Measurements from ENCODE around the gene PRR29.

PRR29 gene

DNA sequence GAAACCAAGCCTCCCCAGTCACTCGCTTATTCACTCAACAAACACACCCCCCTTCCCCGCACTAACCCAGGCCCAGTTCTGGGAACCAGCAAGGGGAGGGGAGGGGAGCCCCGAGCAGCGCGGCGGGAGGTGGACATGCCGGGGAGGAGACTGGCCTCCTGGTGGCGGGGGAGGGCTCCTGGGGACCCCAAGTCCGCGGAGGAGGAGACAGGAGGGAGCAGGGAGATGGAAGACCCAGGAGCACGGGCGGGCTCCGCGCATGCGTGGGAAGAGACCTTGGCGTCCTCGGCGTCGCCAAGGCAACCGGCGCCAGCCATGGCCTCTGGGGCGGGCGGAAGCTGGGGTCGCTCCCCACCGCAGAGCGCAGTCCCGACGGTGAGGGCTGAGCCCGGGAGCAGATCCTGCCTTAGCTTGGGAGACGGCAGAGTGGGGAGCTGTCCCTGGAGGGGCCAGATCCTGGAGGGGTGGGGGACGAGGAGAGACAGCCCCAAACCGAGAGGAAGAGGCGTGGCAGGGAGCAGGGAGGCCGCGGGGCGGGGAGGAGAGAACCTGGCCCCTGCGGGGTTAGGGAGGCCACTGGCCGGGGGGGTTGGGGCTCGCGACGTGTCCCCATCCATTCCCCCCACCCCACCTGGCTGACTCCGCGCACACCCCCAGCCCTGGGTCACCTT is at the start of gene PRR29:
PRR29 (plus strand) TSS at position 302 of the 671 bp plus-strand sequence; CDS start at position 316, 14 bp downstream.
- no peak for TF ChIP-seq POLR2AphosphoS5 (IDR thresholded peaks at IDR 0.05; ENCODE audit: borderline replicate concordance, low read depth, low read length)
- no peak for TF ChIP-seq EZH2 (IDR thresholded peaks at IDR 0.05)
- TF ChIP-seq FOXP2 (optimal IDR thresholded peaks at IDR 0.05; ENCODE audit: control extremely low read depth, extremely low read length, insufficient read depth), result no peak
- no peak for DNase-seq (ENCODE audit: low read depth, low spot score)
- H3K27ac ChIP-seq, result no peak within 1 kb of the TSS
- H3K4me3 ChIP-seq, result peak within 1 kb of the TSS; percentile 89
- H3K36me3 ChIP-seq (ENCODE audit: insufficient read depth, low read length), result no peaks in the 10 kb centered on the region
- H3K9ac ChIP-seq (ENCODE audit: insufficient read length), result no peak within 1 kb of the TSS
- H3K9me3 ChIP-seq (ENCODE audit: low read depth, low read length), result no peaks in the 10 kb centered on the region

DNA sequence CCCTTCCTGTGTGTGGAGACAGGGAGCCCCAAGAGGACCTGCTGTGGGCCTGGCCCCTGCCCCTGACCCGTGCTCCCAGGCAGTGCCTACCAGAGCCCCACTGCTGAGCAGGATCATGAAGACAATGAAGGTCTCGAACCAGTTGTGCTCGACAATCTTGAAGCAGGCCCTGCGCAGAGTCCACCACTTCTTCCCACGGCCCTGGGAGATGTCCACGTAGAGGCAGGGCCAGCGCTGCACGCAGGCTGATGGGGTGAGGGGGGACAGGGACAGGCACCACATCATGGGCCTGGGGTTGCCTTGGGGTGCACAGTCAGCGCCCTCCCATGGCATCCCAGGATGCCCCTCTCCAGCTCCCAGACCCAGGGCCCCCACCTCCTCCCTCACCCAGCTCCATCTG is 49.6 kb upstream of the PRR29 start:
- Histone ChIP-seq H3K36me3 (ENCODE audit: insufficient read depth, low read length) (no peaks in the 10 kb centered on the region), H3K9me3 (ENCODE audit: low read depth, low read length) (no peaks in the 10 kb centered on the region), H3K4me3 (no peak overlapping the region), H3K9ac (ENCODE audit: insufficient read length) (no peak overlapping the region), H3K27ac (no peak overlapping the region)
- TF ChIP-seq FOXP2 (optimal IDR thresholded peaks at IDR 0.05; ENCODE audit: control extremely low read depth, extremely low read length, insufficient read depth), result no peak
- TF ChIP-seq EZH2 (IDR thresholded peaks at IDR 0.05), result no peak
- TF ChIP-seq POLR2AphosphoS5 (IDR thresholded peaks at IDR 0.05; ENCODE audit: borderline replicate concordance, low read depth, low read length), result no peak
- no peak for DNase-seq (ENCODE audit: low read depth, low spot score)

DNA sequence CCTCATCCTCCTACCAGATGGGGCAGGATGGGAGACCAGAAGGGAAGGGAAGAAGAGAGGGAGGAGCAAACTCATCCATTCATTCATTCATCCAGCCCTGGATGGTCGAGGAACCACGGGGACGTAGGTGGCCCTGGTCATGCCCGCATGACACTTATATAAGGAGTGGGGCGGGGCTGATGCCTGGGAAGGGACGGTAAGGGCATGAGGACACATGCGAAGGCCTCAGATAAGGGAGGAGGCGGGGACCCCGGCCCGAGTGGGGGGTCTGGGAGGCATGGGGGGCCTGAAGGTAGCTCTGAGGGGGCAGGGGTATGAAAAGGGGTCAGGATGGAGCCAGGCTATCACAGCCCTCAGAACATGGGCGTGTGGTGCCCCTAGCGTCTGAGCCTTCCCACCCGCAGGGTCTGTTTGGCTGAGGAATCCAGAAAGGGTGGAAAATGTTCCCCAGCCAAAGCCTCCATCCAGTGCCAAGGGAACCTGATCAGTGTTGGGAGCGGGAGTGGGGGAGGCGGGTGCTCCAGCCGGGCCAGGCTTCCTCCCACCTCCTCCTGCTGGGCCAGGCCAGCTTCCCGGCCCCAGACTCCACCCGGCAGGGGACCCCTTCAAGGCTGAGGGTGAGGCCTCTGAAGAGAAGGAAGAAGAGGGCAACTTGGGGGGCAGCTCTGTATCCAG is 48.4 kb upstream of the PRR29 start:
- Histone ChIP-seq H3K4me3 (no peak overlapping the region), H3K27ac (no peak overlapping the region), H3K36me3 (ENCODE audit: insufficient read depth, low read length) (no peaks in the 10 kb centered on the region), H3K9me3 (ENCODE audit: low read depth, low read length) (no peaks in the 10 kb centered on the region), H3K9ac (ENCODE audit: insufficient read length) (no peak overlapping the region)
- TF ChIP-seq POLR2AphosphoS5 (IDR thresholded peaks at IDR 0.05; ENCODE audit: borderline replicate concordance, low read depth, low read length) (no peak), EZH2 (IDR thresholded peaks at IDR 0.05) (no peak), FOXP2 (optimal IDR thresholded peaks at IDR 0.05; ENCODE audit: control extremely low read depth, extremely low read length, insufficient read depth) (no peak)
- DNase-seq (ENCODE audit: low read depth, low spot score), result no peak

DNA sequence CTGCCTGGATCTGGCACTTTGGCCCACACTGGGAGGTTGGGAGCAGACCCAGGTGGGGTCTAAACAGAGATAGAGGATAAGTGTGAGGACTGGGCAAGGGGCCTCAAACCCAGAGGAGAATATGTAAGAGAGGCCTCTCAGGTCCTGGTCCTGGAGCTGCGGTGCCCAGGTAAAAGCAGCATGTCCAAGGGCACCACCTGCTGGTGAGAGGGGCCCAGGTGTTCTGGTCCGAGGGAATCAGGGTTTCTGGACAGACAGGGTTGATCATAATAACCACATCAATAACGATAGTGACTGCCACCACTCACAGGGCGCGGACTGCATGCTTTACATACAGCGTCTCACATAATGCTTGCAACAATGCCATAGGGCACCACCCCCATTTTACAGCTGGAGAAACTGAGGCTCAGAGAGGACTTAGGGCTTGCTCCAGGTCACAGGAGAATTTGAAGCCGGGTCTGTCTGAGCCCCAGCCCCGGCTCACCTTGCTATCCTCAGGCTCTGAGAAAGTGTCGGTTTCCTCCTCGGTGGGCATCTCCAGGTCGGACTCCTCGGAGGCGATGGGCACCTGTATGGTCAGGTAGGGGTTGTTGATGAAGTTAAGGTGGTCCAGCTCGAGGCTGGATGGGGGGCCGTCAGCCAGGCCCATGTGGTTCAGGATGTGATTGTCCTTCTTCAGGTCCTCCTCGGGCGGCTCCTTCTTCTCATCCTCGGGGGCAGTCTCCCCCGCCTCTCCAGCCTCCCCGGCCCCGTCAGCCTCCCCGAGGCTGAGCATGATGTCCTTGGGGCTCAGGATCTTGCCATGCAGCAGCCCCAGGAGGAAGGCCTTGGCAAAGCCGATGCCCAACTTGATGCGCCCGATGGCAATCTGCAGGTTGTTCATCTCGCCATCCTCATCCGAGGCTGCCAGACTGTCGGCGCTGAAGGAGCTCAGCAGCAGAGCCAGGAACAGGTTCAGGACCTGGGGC is 46.9 kb upstream of the PRR29 start:
- Histone ChIP-seq H3K36me3 (ENCODE audit: insufficient read depth, low read length) (no peaks in the 10 kb centered on the region), H3K27ac (no peak overlapping the region), H3K9ac (ENCODE audit: insufficient read length) (no peak overlapping the region), H3K9me3 (ENCODE audit: low read depth, low read length) (no peaks in the 10 kb centered on the region), H3K4me3 (no peak overlapping the region)
- TF ChIP-seq POLR2AphosphoS5 (IDR thresholded peaks at IDR 0.05; ENCODE audit: borderline replicate concordance, low read depth, low read length) (no peak), EZH2 (IDR thresholded peaks at IDR 0.05) (no peak), FOXP2 (optimal IDR thresholded peaks at IDR 0.05; ENCODE audit: control extremely low read depth, extremely low read length, insufficient read depth) (no peak)
- DNase-seq (ENCODE audit: low read depth, low spot score), result no peak

DNA sequence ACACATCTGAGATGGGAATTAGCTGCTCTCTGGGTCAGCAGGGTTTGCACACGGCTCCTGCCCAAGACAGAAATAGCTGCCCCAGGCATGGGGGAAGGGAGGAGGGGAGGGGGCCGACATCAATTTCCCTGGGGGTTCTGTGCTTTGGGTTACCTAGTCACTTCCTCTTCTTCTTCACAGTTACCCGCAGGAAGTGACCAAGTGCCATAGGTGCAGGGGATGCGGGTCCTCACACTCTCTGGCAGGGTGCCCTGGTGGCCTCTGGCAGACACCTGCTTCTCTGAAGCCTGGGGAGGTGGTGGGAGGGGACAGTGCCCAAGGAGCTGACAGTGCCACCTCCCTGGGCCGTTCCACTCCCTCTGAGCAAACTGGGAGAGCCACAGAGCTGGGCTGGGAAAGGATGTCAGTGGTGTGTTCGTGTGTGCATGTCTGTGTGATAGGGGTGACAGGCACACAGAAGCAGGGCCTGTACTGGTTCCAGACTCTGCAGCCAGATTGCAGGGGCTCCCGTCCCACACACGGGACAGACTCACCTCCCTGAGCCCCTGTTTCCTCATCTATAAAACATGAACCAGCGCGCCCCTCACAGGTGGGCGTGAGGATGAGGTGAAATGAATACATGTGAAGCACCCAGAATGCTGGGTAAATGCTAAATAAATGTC is 43.6 kb upstream of the PRR29 start:
- Histone ChIP-seq H3K27ac (no peak overlapping the region), H3K4me3 (no peak overlapping the region), H3K9ac (ENCODE audit: insufficient read length) (no peak overlapping the region), H3K9me3 (ENCODE audit: low read depth, low read length) (no peaks in the 10 kb centered on the region), H3K36me3 (ENCODE audit: insufficient read depth, low read length) (no peaks in the 10 kb centered on the region)
- TF ChIP-seq EZH2 (IDR thresholded peaks at IDR 0.05) (no peak), POLR2AphosphoS5 (IDR thresholded peaks at IDR 0.05; ENCODE audit: borderline replicate concordance, low read depth, low read length) (no peak), FOXP2 (optimal IDR thresholded peaks at IDR 0.05; ENCODE audit: control extremely low read depth, extremely low read length, insufficient read depth) (no peak)
- DNase-seq (ENCODE audit: low read depth, low spot score), result no peak

DNA sequence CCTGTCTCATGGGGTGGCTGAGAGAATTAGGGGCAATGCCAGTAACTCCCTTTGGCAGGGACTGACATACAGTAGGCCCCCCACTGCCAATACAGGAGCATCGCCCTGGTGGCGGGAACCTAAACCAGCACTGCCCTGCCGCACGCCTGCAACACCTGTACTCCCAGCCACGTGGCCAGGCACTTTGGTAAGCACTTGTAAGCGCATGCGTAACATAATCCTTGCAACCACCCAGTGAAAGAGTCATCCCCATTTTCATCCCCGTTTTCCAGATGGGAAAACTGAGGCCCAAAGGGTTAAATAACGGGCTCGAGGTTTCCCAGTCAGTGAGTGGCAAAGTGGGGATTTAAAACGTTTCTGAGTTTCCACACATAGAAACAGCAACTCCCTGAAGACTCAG is 42.9 kb upstream of the PRR29 start:
- Histone ChIP-seq H3K9me3 (ENCODE audit: low read depth, low read length) (no peaks in the 10 kb centered on the region), H3K27ac (no peak overlapping the region), H3K36me3 (ENCODE audit: insufficient read depth, low read length) (no peaks in the 10 kb centered on the region), H3K4me3 (no peak overlapping the region), H3K9ac (ENCODE audit: insufficient read length) (no peak overlapping the region)
- DNase-seq (ENCODE audit: low read depth, low spot score), result no peak
- TF ChIP-seq POLR2AphosphoS5 (IDR thresholded peaks at IDR 0.05; ENCODE audit: borderline replicate concordance, low read depth, low read length), result no peak
- TF ChIP-seq EZH2 (IDR thresholded peaks at IDR 0.05), result no peak
- TF ChIP-seq FOXP2 (optimal IDR thresholded peaks at IDR 0.05; ENCODE audit: control extremely low read depth, extremely low read length, insufficient read depth), result no peak

DNA sequence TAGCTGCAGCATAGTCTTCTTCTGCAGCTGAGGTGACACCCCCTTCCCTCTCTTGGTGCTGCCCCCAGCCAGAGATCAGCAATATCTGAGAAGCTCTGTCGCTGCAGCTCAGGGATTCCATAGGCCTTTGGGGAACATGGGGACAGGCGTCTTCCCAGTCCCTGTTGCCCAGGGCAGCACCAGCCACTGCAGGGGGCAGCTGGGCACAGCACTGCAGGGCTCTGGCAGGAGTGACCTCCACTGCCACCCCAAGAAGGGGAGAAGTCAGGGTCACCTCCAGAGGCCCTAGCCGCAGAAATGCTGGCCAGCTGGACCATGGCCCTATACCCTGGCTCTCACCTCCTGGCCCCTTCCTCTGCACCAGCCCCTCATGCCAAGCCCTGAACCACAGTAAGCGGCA is 42.4 kb upstream of the PRR29 start:
- H3K4me3 ChIP-seq, result no peak overlapping the region
- no peak for TF ChIP-seq EZH2 (IDR thresholded peaks at IDR 0.05)
- TF ChIP-seq FOXP2 (optimal IDR thresholded peaks at IDR 0.05; ENCODE audit: control extremely low read depth, extremely low read length, insufficient read depth), result no peak
- TF ChIP-seq POLR2AphosphoS5 (IDR thresholded peaks at IDR 0.05; ENCODE audit: borderline replicate concordance, low read depth, low read length), result no peak
- no peaks in the 10 kb centered on the region for H3K36me3 ChIP-seq (ENCODE audit: insufficient read depth, low read length)
- no peak overlapping the region for H3K27ac ChIP-seq
- DNase-seq (ENCODE audit: low read depth, low spot score), result no peak
- no peak overlapping the region for H3K9ac ChIP-seq (ENCODE audit: insufficient read length)
- no peaks in the 10 kb centered on the region for H3K9me3 ChIP-seq (ENCODE audit: low read depth, low read length)

Data from SK-N-MC (cell line).